Subcutaneous adipose tissue (tissue), 4 donors: ENCODE measurements around the gene PTPRN2. TPM values are rescaled to one million over a fixed set of nuclear protein-coding genes. Genes with fewer than 3 reads are reported as not detected.

Source experiments
- CTCF ChIP-seq: fragments of 450-650 bp; IDR thresholded peaks from one replicate; pipeline ENCODE4 v1.5.1; 2016; ENCODE audit warnings: low read depth, mild to moderate bottlenecking, control low read depth, antibody characterized with exemption, moderate library complexity
- total RNA-seq, 4 donors: library from RNA; depleted of rRNA; stranded (reverse); fragments of >200 nt; gene quantifications; one replicate each; pipeline ENCODE4 v1.1.0, GENCODE V29; 2016

The PTPRN2 gene
- total RNA-seq, 4 donors from 2014 or later = 2.0 to 4.6 (median 3.7) TPM

GRCh38 chr7:157727964-157728615, 859.5 kb downstream of the PTPRN2 start:
- no peak for TF ChIP-seq CTCF

- TF ChIP-seq CTCF = no peak
Observed at GRCh38 chr7:157726764-157727163, 860.9 kb downstream of the PTPRN2 start.

DNA sequence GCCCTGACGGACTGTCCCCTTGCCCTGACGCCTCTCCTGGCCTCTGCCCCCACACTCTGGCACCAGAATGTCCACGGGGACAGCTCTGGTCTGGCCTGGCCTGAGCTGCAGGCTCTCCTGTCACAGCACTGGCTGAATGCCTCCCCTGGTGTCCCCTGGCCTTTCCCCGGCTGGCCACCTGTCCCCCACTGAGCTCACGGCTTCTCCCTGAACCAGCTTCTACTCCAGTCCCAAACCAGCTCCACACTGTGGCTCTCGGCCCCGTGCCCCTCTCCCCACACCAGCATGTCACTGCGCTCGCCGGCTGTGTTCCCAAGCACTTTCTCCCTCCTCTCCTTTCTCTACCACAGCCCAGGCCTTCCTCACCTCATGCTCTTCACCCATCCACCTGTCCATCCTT, 864.4 kb downstream of the PTPRN2 start:
- no peak for TF ChIP-seq CTCF

DNA sequence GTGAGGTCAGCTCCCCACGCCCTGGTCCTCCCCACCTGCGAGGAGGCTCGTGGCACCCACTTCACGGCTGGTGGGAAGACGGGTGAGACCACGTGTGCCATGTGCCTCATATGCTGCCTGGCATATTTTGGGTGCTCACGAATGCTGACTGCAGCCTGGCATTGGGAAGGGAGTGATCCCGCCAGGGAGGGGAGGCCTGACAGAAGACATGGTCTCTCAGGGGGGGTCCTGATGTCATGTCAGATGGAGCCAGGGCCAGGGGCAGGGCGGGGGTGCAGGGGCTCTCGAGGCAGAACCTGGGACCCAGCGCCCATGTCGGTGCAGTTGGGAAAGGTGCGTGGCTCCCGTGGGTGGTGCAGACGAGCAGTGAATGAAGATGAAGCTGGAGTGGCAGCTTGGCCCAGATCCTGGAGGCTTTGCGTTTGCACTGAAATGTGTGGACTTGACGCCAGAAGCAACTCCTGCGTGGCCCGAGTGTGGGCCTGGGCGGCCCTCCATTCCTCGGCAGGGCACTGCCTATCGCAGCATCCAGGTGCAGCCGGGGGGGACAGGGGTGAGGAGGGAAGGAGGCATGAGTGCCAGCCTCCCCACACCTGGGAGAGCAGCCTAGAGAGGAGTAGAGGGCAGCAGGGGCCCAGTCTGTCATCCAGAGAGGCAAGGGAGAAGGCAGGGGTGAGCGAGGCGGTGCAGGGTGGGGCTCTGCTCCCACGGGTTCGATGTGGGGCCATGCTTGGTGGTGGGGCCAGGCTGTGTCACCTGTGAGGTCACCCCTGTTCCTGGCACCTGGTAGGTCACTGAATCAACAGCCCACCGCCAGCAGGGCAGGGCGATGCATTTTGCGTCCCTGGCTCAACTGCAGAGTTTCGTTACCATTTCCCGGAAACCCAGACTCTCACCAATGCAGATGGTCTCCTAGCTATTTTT, 865.2 kb downstream of the PTPRN2 start:
- TF ChIP-seq CTCF = no peak

GRCh38 chr7:157721468-157722136, 866.0 kb downstream of the PTPRN2 start:
- TF ChIP-seq CTCF = no peak

GRCh38 chr7:157719705-157720655, 867.6 kb downstream of the PTPRN2 start:
- TF ChIP-seq CTCF = no peak
